Mesendoderm (in vitro differentiated cells): Measurements from ENCODE around the gene NCR3LG1.

Experiments
- DNase-seq: peaks from one replicate; pipeline ENCODE4 v3.0.0; 2013
- H2AK5ac ChIP-seq: 2 replicates; pipeline ENCODE4 v1.6.1; 2013; ENCODE audit warnings: low read length, inconsistent platforms
- H2BK120ac ChIP-seq: 2 replicates; pipeline ENCODE4 v1.6.1; 2013; ENCODE audit warnings: low read depth, mild to moderate bottlenecking, low read length, moderate library complexity, mixed read lengths
- H2BK15ac ChIP-seq: replicated peaks from 2 replicates; pipeline ENCODE4 v1.6.1; 2013; ENCODE audit warnings: low read depth, mild to moderate bottlenecking, moderate library complexity
- H2BK5ac ChIP-seq: 2 replicates; pipeline ENCODE4 v1.6.1; 2013; ENCODE audit warnings: low read length, inconsistent platforms
- H3K18ac ChIP-seq: 2 replicates; pipeline ENCODE4 v1.6.1; 2013; ENCODE audit warnings: mild to moderate bottlenecking, low read length, mixed read lengths
- H3K23ac ChIP-seq: one replicate; pipeline ENCODE4 v1.6.1; 2013; ENCODE audit warnings: low read length
- H3K27ac ChIP-seq: 2 replicates; pipeline ENCODE4 v1.5.1; 2013; ENCODE audit warnings: low read depth, mild to moderate bottlenecking, inconsistent platforms, low read length, moderate library complexity
- H3K27me3 ChIP-seq: 2 replicates; pipeline ENCODE4 v1.6.1; 2013; ENCODE audit warnings: low read length, control low read depth, mild to moderate bottlenecking, inconsistent platforms; ENCODE audit not compliant: insufficient read depth, poor library complexity
- H3K36me3 ChIP-seq: 2 replicates; pipeline ENCODE4 v1.6.1; 2013; ENCODE audit warnings: low read length, inconsistent platforms; ENCODE audit not compliant: control insufficient read depth, insufficient read depth
- H3K4ac ChIP-seq: one replicate; pipeline ENCODE4 v1.6.1; 2013; ENCODE audit warnings: low read depth, mild to moderate bottlenecking, low read length, moderate library complexity
- H3K4me1 ChIP-seq: 2 replicates; pipeline ENCODE4 v1.6.1; 2013; ENCODE audit warnings: low read depth, low read length, inconsistent platforms; ENCODE audit not compliant: control insufficient read depth
- H3K4me2 ChIP-seq: 2 replicates; pipeline ENCODE4 v1.6.1; 2013; ENCODE audit warnings: low read length
- H3K4me3 ChIP-seq: 2 replicates; pipeline ENCODE4 v1.5.1; 2013; ENCODE audit warnings: mild to moderate bottlenecking, low read length
- H3K56ac ChIP-seq: one replicate; pipeline ENCODE4 v1.6.1; 2013; ENCODE audit warnings: low read length
- H3K79me1 ChIP-seq: 2 replicates; pipeline ENCODE4 v1.6.1; 2013; ENCODE audit warnings: low read length, inconsistent platforms
- H3K79me2 ChIP-seq: 2 replicates; pipeline ENCODE4 v1.6.1; 2013; ENCODE audit warnings: mild to moderate bottlenecking, low read length; ENCODE audit not compliant: control insufficient read depth, insufficient read depth
- H3K9ac ChIP-seq: 2 replicates; pipeline ENCODE4 v1.6.1; 2013; ENCODE audit warnings: low read length, inconsistent platforms
- H4K5ac ChIP-seq: one replicate; pipeline ENCODE4 v1.6.1; 2013; ENCODE audit warnings: low read length
- H4K8ac ChIP-seq: one replicate; pipeline ENCODE4 v1.6.1; 2013; ENCODE audit warnings: low read depth, mild to moderate bottlenecking, control low read depth, low read length, moderate library complexity
- WGBS: extraction: QIAGEN DNeasy Blood & Tissue Kit; methylation state at CpG from one replicate; pipeline ENCODE4 v1.1.7; 2013; ENCODE audit warnings: low lambda C conversion rate, missing lambda C conversion rate; ENCODE audit not compliant: insufficient coverage; ENCODE audit errors: extremely low coverage; 5-methylcytosine and 5-hydroxymethylcytosine counted together

Gene NCR3LG1

GRCh38 chr11:17396598-17397310 lies 45.2 kb downstream of the NCR3LG1 start:
- H3K9ac ChIP-seq, result no peak overlapping the region
- H3K4me1 ChIP-seq, result no peaks in the 10 kb centered on the region
- H4K8ac ChIP-seq, result no peak overlapping the region
- H3K36me3 ChIP-seq, result no peaks in the 10 kb centered on the region
- no peak overlapping the region for H3K27ac ChIP-seq
- no peak overlapping the region for H2BK15ac ChIP-seq
- no peak overlapping the region for H3K4me2 ChIP-seq
- no peak overlapping the region for H3K4ac ChIP-seq
- H3K56ac ChIP-seq, result no peak overlapping the region
- no peak overlapping the region for H2BK5ac ChIP-seq
- H3K79me2 ChIP-seq, result no peaks in the 10 kb centered on the region
- no peak overlapping the region for H2BK120ac ChIP-seq
- no peak for DNase-seq
- no peak overlapping the region for H3K23ac ChIP-seq
- H3K4me3 ChIP-seq, result no peak overlapping the region
- no peak overlapping the region for H2AK5ac ChIP-seq
- no peaks in the 10 kb centered on the region for H3K79me1 ChIP-seq
- H3K27me3 ChIP-seq, result no peaks in the 10 kb centered on the region
- WGBS, result no CpG with 5 or more reads among the region's 22 CpGs
- H4K5ac ChIP-seq, result no peak overlapping the region
- H3K18ac ChIP-seq, result no peak overlapping the region

- no peak overlapping the region for H3K23ac ChIP-seq
- no peak for DNase-seq
Observed at GRCh38 chr11:17397311-17398002, 45.9 kb downstream of the NCR3LG1 start.

GRCh38 chr11:17399236-17399635 lies 47.6 kb downstream of the NCR3LG1 start:
- Histone ChIP-seq H3K79me1 (no peaks in the 10 kb centered on the region), H3K4me3 (no peak overlapping the region), H3K56ac (no peak overlapping the region), H4K8ac (no peak overlapping the region), H2AK5ac (no peak overlapping the region), H3K9ac (no peak overlapping the region), H2BK15ac (no peak overlapping the region), H2BK5ac (no peak overlapping the region), H3K4ac (no peak overlapping the region), H3K23ac (no peak overlapping the region), H2BK120ac (no peak overlapping the region), H3K79me2 (no peaks in the 10 kb centered on the region), H3K18ac (no peak overlapping the region), H3K4me2 (no peak overlapping the region), H3K36me3 (no peaks in the 10 kb centered on the region), H3K4me1 (no peaks in the 10 kb centered on the region), H4K5ac (no peak overlapping the region), H3K27ac (no peak overlapping the region), H3K27me3 (no peaks in the 10 kb centered on the region)
- no peak for DNase-seq

More at GRCh38 chr11:17397311-17398002, 45.9 kb downstream of the NCR3LG1 start:
- Histone ChIP-seq H3K9ac (no peak overlapping the region), H2AK5ac (no peak overlapping the region), H2BK5ac (no peak overlapping the region), H2BK15ac (no peak overlapping the region), H4K5ac (no peak overlapping the region), H3K79me1 (no peaks in the 10 kb centered on the region), H4K8ac (no peak overlapping the region), H3K4me1 (no peaks in the 10 kb centered on the region), H2BK120ac (no peak overlapping the region), H3K27me3 (no peaks in the 10 kb centered on the region), H3K4me3 (no peak overlapping the region), H3K27ac (no peak overlapping the region), H3K79me2 (no peaks in the 10 kb centered on the region), H3K4ac (no peak overlapping the region), H3K56ac (no peak overlapping the region), H3K36me3 (no peaks in the 10 kb centered on the region), H3K4me2 (no peak overlapping the region), H3K18ac (no peak overlapping the region)
- WGBS, result no CpG with 5 or more reads among the region's 14 CpGs

GRCh38 chr11:17400048-17400775 lies 48.6 kb downstream of the NCR3LG1 start:
- no peak overlapping the region for H3K27ac ChIP-seq
- H3K36me3 ChIP-seq, result no peaks in the 10 kb centered on the region
- no peak overlapping the region for H2BK120ac ChIP-seq
- H4K5ac ChIP-seq, result no peak overlapping the region
- H4K8ac ChIP-seq, result no peak overlapping the region
- no peak overlapping the region for H3K9ac ChIP-seq
- WGBS, result no CpG with 5 or more reads among the region's 19 CpGs
- H3K4ac ChIP-seq, result no peak overlapping the region
- H3K4me1 ChIP-seq, result no peaks in the 10 kb centered on the region
- no peak overlapping the region for H2BK5ac ChIP-seq
- no peaks in the 10 kb centered on the region for H3K79me1 ChIP-seq
- no peak overlapping the region for H2AK5ac ChIP-seq
- no peak overlapping the region for H3K18ac ChIP-seq
- H3K4me3 ChIP-seq, result no peak overlapping the region
- H3K4me2 ChIP-seq, result no peak overlapping the region
- no peak overlapping the region for H3K23ac ChIP-seq
- DNase-seq, result no peak
- H2BK15ac ChIP-seq, result no peak overlapping the region
- no peak overlapping the region for H3K56ac ChIP-seq
- H3K79me2 ChIP-seq, result no peaks in the 10 kb centered on the region
- H3K27me3 ChIP-seq, result no peaks in the 10 kb centered on the region

GRCh38 chr11:17401316-17401715 lies 49.7 kb downstream of the NCR3LG1 start:
- Histone ChIP-seq H3K79me1 (no peaks in the 10 kb centered on the region), H3K4me2 (no peak overlapping the region), H3K23ac (no peak overlapping the region), H3K27ac (no peak overlapping the region), H3K18ac (no peak overlapping the region), H3K27me3 (no peaks in the 10 kb centered on the region), H3K4me3 (no peak overlapping the region), H3K56ac (no peak overlapping the region), H3K4ac (no peak overlapping the region), H4K8ac (no peak overlapping the region), H3K79me2 (no peaks in the 10 kb centered on the region), H2BK5ac (no peak overlapping the region), H2BK15ac (no peak overlapping the region), H4K5ac (no peak overlapping the region), H3K36me3 (no peaks in the 10 kb centered on the region), H3K4me1 (no peaks in the 10 kb centered on the region), H3K9ac (no peak overlapping the region), H2BK120ac (no peak overlapping the region), H2AK5ac (no peak overlapping the region)
- no peak for DNase-seq
- WGBS, result no CpG with 5 or more reads among the region's 2 CpGs
